Activated T-cell treated with anti-CD3 and anti-CD28 coated beads, Interleukin-2, amount 50 U/mL, for 1 hour (primary cell): ENCODE data around the gene VPS13D.
"Not testable (repeated sequence)": the region's sequence is repeated elsewhere in the genome, so short reads cannot be mapped to it uniquely, and the experiment has no call there.

Experiments used
- DNase-seq: peaks from one replicate; pipeline ENCODE4 v3.0.0-alpha.2; 2020

The VPS13D gene

GRCh38 chr1:12201352-12202189 is 28.3 kb upstream of the VPS13D start:
- DNase-seq: peak; percentile 27

- no peak for DNase-seq
Observed at GRCh38 chr1:12202190-12202497, 27.7 kb upstream of the VPS13D start.

GRCh38 chr1:12202577-12202976 is 27.3 kb upstream of the VPS13D start:
- no peak for DNase-seq

GRCh38 chr1:12203216-12204007 is 26.4 kb upstream of the VPS13D start:
- DNase-seq: peak; percentile 32

GRCh38 chr1:12204140-12204539 is 25.7 kb upstream of the VPS13D start:
- peak; percentile 50 for DNase-seq

GRCh38 chr1:12204754-12205658 is 24.8 kb upstream of the VPS13D start:
- DNase-seq: peak; percentile 25

GRCh38 chr1:12206238-12206637 is 23.6 kb upstream of the VPS13D start:
- no peak for DNase-seq

GRCh38 chr1:12206792-12207424 is 22.9 kb upstream of the VPS13D start:
- peak; percentile 32 for DNase-seq

GRCh38 chr1:12208271-12208670 is 21.6 kb upstream of the VPS13D start:
- peak; percentile 40 for DNase-seq

GRCh38 chr1:12208764-12209494 is 20.9 kb upstream of the VPS13D start:
- DNase-seq: peak; percentile 91

- DNase-seq: no peak
Observed at GRCh38 chr1:12209495-12209832, 20.4 kb upstream of the VPS13D start.

- DNase-seq: no peak
Observed at GRCh38 chr1:12215118-12215961, 14.5 kb upstream of the VPS13D start.

GRCh38 chr1:12219800-12220199 is 10.0 kb upstream of the VPS13D start:
- no peak for DNase-seq

GRCh38 chr1:12220890-12221289 is 8.9 kb upstream of the VPS13D start:
- no peak for DNase-seq

- not testable (repeated sequence) for DNase-seq
Observed at GRCh38 chr1:12222700-12223099, 7.1 kb upstream of the VPS13D start.

GRCh38 chr1:12224092-12224491 is 5.7 kb upstream of the VPS13D start:
- not testable (repeated sequence) for DNase-seq

GRCh38 chr1:12228979-12229378 is 851 bp upstream of the VPS13D start:
- DNase-seq: no peak

GRCh38 chr1:12229386-12229834 is 420 bp upstream of the VPS13D start:
- DNase-seq: no peak

GRCh38 chr1:12230549-12231275 is 882 bp downstream of the VPS13D start:
- DNase-seq: peak; percentile 38

GRCh38 chr1:12231276-12231595 is 1.4 kb downstream of the VPS13D start:
- DNase-seq: no peak
